DND-41 (cell line): Measurements from ENCODE around the gene MYO5A.

ENCODE experiments used
- ATAC-seq: fragments of 200-7000 bp; cut with Tn5 transposase; 3 replicates; pipeline ENCODE4 v1.9.1; 2021; ENCODE audit warnings: low read depth; ENCODE audit not compliant: insufficient read depth
- DNase-seq: peaks from one replicate; pipeline ENCODE4 v3.0.0-alpha.2; 2020
- H2AFZ ChIP-seq: 2 replicates; pipeline ENCODE4 v1.6.0; 2012; ENCODE audit warnings: low read depth, low read length
- H3K27ac ChIP-seq: 2 replicates; pipeline ENCODE4 v1.5.1; 2012; ENCODE audit warnings: low read length, inconsistent platforms
- H3K27me3 ChIP-seq: fragments of 200-600 bp; sonication (generic); 2 replicates; pipeline ENCODE4 v1.6.0; 2012; ENCODE audit warnings: low read length, mild to moderate bottlenecking, inconsistent platforms; ENCODE audit not compliant: insufficient read depth, poor library complexity
- H3K36me3 ChIP-seq: 2 replicates; pipeline ENCODE4 v1.5.1; 2012; ENCODE audit warnings: low read length, inconsistent platforms; ENCODE audit not compliant: insufficient read depth
- H3K4me1 ChIP-seq: 2 replicates; pipeline ENCODE4 v1.5.1; 2012; ENCODE audit warnings: mild to moderate bottlenecking, low read length; ENCODE audit not compliant: insufficient read depth
- H3K4me2 ChIP-seq: 2 replicates; pipeline ENCODE4 v1.6.0; 2012; ENCODE audit warnings: mild to moderate bottlenecking, moderate library complexity, low read length, inconsistent platforms; ENCODE audit not compliant: insufficient read depth
- H3K4me3 ChIP-seq, 2 experiments: fragments of 200-600 bp in 1 of 2; shearing (Covaris generic) in 1 of 2; 2 replicates each; pipeline ENCODE4 v1.5.1; 2012 to 2016; ENCODE audit warnings: inconsistent platforms in 2 of 2, low read length in 2 of 2, mild to moderate bottlenecking in 2 of 2, low read depth in 1 of 2, moderate library complexity in 1 of 2
- H3K79me2 ChIP-seq: 2 replicates; pipeline ENCODE4 v1.6.0; 2012; ENCODE audit warnings: low read length, inconsistent platforms; ENCODE audit not compliant: insufficient read depth
- H3K9ac ChIP-seq: 2 replicates; pipeline ENCODE4 v1.6.0; 2012; ENCODE audit warnings: low read depth, mild to moderate bottlenecking, inconsistent platforms, low read length, moderate library complexity
- H3K9me3 ChIP-seq: 2 replicates; pipeline ENCODE4 v1.5.1; 2012; ENCODE audit warnings: low read length, moderate library complexity, mild to moderate bottlenecking, inconsistent platforms; ENCODE audit not compliant: insufficient read depth, severe bottlenecking
- H4K20me1 ChIP-seq: 2 replicates; pipeline ENCODE4 v1.6.0; 2012; ENCODE audit warnings: low read length; ENCODE audit not compliant: insufficient read depth
- EZH2 ChIP-seq: IDR thresholded peaks from 3 replicates; pipeline ENCODE4 v1.6.1; 2012; ENCODE audit warnings: borderline replicate concordance, low read depth, mild to moderate bottlenecking, moderate library complexity, low read length, inconsistent platforms; ENCODE audit not compliant: severe bottlenecking
- TF ChIP-seq, protein P1 (sequence below): IDR thresholded peaks from 2 replicates; pipeline ENCODE4 v1.5.1; 2012; ENCODE audit warnings: borderline replicate concordance, low read length, moderate library complexity, mild to moderate bottlenecking; ENCODE audit not compliant: poor library complexity, severe bottlenecking; ENCODE audit errors: extremely low read depth

MYO5A gene

DNA sequence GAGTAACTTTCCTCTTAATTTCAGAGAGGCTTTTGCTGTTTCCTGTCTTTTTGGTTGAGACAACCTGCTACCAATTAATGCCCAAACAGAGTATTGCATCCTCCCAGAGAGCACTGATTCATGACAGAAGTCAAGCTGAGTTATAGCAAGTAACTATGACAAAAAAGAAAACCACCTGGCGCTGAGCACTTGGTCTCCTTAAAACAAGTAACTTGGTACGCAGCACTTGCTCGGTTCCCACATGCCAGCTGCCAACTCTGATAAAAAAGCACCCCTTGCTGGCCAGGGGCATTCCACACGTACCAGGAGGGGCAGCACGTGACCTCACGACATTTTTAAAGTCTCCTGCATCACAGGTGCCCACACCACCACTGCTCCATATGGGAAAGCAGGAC lies 219.5 kb downstream of the MYO5A start:
- Histone ChIP-seq H3K79me2 (no peaks in the 10 kb centered on the region), H3K36me3 (peaks cover 10% of the 10 kb centered on the region; the same call in 1 of the 2 replicates), H3K4me2 (no peak overlapping the region), H3K4me1 (no peaks in the 10 kb centered on the region), H3K9ac (no peak overlapping the region), H3K4me3 (no peak overlapping the region), H3K27me3 (no peaks in the 10 kb centered on the region), H2AFZ (no peak overlapping the region), H4K20me1 (no peaks in the 10 kb centered on the region), H3K9me3 (no peaks in the 10 kb centered on the region), H3K27ac (no peak overlapping the region)
- DNase-seq (no peak), ATAC-seq (no peak)
- TF ChIP-seq EZH2, result no peak
- TF ChIP-seq, protein P1, sequence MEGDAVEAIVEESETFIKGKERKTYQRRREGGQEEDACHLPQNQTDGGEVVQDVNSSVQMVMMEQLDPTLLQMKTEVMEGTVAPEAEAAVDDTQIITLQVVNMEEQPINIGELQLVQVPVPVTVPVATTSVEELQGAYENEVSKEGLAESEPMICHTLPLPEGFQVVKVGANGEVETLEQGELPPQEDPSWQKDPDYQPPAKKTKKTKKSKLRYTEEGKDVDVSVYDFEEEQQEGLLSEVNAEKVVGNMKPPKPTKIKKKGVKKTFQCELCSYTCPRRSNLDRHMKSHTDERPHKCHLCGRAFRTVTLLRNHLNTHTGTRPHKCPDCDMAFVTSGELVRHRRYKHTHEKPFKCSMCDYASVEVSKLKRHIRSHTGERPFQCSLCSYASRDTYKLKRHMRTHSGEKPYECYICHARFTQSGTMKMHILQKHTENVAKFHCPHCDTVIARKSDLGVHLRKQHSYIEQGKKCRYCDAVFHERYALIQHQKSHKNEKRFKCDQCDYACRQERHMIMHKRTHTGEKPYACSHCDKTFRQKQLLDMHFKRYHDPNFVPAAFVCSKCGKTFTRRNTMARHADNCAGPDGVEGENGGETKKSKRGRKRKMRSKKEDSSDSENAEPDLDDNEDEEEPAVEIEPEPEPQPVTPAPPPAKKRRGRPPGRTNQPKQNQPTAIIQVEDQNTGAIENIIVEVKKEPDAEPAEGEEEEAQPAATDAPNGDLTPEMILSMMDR, result no peak

DNA sequence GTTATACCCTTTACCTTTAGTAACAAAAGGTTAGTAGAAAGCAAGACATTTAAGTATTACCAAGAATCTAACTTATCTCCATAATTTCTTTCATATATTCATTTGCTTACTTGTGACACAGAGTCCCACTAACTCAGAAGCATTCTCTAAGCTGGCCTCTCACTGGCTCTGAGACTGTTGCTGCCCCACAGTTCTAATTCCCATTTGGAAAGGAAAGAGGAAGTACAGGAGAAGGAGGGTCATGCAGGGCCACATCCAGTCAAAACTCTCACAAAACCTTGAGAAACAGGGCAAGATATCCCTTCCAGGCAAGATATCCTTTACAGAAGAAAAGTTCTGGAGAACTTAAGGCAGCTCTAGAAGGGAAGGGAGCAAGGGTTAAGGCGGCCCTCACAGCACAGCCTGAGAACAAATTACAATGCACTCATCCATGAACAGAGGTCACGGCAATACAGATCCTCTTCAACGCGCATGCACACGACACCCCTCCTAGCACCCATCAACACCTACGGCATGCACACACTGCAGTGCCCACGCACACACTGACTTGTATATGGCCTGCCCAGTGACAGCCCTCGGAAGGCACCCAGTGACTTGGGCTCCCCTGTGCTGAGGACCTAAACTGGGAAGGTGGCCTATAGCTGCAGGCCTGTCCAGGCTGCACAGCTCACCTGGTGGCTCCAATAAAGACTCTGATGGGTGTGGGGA lies 220.1 kb downstream of the MYO5A start:
- H3K27ac ChIP-seq, result no peak overlapping the region
- H2AFZ ChIP-seq, result no peak overlapping the region
- H3K27me3 ChIP-seq, result no peaks in the 10 kb centered on the region
- H3K4me1 ChIP-seq, result no peaks in the 10 kb centered on the region
- DNase-seq, result no peak
- H3K9ac ChIP-seq, result no peak overlapping the region
- ATAC-seq, result no peak
- no peak overlapping the region for H3K4me2 ChIP-seq
- H3K36me3 ChIP-seq, result peaks cover 9% of the 10 kb centered on the region; the same call in 1 of the 2 replicates
- H3K4me3 ChIP-seq, result no peak overlapping the region
- no peaks in the 10 kb centered on the region for H3K79me2 ChIP-seq
- H3K9me3 ChIP-seq, result no peaks in the 10 kb centered on the region
- H4K20me1 ChIP-seq, result no peaks in the 10 kb centered on the region
- no peak for TF ChIP-seq EZH2
- TF ChIP-seq, protein P1, result no peak

DNA sequence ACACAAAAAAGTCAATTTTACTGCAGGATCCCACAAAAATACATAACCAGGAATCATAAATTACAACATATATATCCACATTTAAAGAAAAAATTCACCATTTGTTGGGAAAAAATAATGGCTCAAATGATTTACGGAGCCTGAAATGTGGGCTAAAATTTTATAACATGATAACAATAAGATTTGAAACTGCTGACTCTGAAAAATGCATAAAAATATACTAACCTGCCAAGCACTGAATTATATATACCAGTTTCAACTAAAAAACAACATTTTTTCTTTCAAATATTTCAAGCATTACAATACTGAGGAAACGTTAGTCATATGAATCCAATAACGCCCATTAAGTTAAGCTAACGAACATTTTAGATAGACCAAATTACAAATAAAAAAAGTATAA lies 220.8 kb downstream of the MYO5A start:
- Histone ChIP-seq H3K4me1 (no peaks in the 10 kb centered on the region), H3K9ac (no peak overlapping the region), H3K27me3 (no peaks in the 10 kb centered on the region), H3K9me3 (no peaks in the 10 kb centered on the region), H3K79me2 (no peaks in the 10 kb centered on the region), H2AFZ (no peak overlapping the region), H3K4me3 (no peak overlapping the region), H3K36me3 (0 out of 2 replicates have a peak, but pooled peaks cover 3% of the 10 kb centered on the region), H3K27ac (no peak overlapping the region), H4K20me1 (no peaks in the 10 kb centered on the region), H3K4me2 (no peak overlapping the region)
- no peak for TF ChIP-seq EZH2
- TF ChIP-seq, protein P1, result no peak
- no peak for ATAC-seq
- DNase-seq, result no peak

DNA sequence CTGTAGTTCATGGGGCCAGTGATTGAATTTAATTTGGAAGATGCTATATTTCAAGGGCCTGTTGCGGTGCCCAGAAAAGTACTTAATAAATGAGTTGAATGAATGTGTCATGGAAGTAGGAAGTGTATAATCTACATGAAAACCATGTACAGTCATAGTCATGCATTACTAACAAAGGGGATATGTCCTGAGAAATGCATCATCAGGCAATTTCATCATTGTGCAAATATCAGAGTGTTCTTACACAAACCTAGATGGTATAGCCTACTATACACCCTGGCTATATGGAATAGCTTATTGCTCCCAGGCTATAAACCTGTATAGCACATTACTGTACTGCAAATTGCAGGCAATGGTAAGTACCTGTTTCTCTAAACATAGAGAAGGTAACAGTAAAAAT lies 222.4 kb downstream of the MYO5A start:
- Histone ChIP-seq H3K4me3 (no peak overlapping the region), H3K27me3 (no peaks in the 10 kb centered on the region), H3K9ac (no peak overlapping the region), H3K36me3 (no peaks in the 10 kb centered on the region), H3K79me2 (no peaks in the 10 kb centered on the region), H3K9me3 (no peaks in the 10 kb centered on the region), H3K4me2 (no peak overlapping the region), H3K4me1 (no peaks in the 10 kb centered on the region), H4K20me1 (no peaks in the 10 kb centered on the region), H2AFZ (no peak overlapping the region), H3K27ac (no peak overlapping the region)
- no peak for ATAC-seq
- TF ChIP-seq EZH2, result no peak
- TF ChIP-seq, protein P1, result no peak
- no peak for DNase-seq
